Fibroblast of pulmonary artery (primary cell): Measurements from ENCODE around the gene DHRSX.
"Not testable (repeated sequence)": the region's sequence is repeated elsewhere in the genome, so short reads cannot be mapped to it uniquely, and the experiment has no call there.

ENCODE experiments used
- DNase-seq: peaks from one replicate; pipeline ENCODE4 v3.0.0-alpha.2; 2010; ENCODE audit warnings: low read depth
- H3K4me3 ChIP-seq: replicated peaks from 2 replicates; pipeline ENCODE4 v1.5.1; 2011; ENCODE audit warnings: low read depth, mild to moderate bottlenecking, control low read depth, low read length, moderate library complexity
- TF ChIP-seq, protein P1 (sequence below): IDR thresholded peaks from 2 replicates; pipeline ENCODE4 v1.5.1; 2011; ENCODE audit warnings: mild to moderate bottlenecking, control low read depth, low read length, inconsistent platforms; ENCODE audit errors: missing control alignments

Gene DHRSX

GRCh38 chrX:2463973-2464676 lies 36.7 kb downstream of the DHRSX start:
- TF ChIP-seq, protein P1, sequence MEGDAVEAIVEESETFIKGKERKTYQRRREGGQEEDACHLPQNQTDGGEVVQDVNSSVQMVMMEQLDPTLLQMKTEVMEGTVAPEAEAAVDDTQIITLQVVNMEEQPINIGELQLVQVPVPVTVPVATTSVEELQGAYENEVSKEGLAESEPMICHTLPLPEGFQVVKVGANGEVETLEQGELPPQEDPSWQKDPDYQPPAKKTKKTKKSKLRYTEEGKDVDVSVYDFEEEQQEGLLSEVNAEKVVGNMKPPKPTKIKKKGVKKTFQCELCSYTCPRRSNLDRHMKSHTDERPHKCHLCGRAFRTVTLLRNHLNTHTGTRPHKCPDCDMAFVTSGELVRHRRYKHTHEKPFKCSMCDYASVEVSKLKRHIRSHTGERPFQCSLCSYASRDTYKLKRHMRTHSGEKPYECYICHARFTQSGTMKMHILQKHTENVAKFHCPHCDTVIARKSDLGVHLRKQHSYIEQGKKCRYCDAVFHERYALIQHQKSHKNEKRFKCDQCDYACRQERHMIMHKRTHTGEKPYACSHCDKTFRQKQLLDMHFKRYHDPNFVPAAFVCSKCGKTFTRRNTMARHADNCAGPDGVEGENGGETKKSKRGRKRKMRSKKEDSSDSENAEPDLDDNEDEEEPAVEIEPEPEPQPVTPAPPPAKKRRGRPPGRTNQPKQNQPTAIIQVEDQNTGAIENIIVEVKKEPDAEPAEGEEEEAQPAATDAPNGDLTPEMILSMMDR = no peak
- DNase-seq = no peak
- no peak overlapping the region for H3K4me3 ChIP-seq

- DNase-seq = peak; percentile 70
- H3K4me3 ChIP-seq = not testable (repeated sequence)
Observed at GRCh38 chrX:2463481-2463880, 37.3 kb downstream of the DHRSX start.

- TF ChIP-seq, protein P1 = no peak
- no peak overlapping the region for H3K4me3 ChIP-seq
- peak; percentile 50 for DNase-seq
Observed at GRCh38 chrX:2462780-2463179, 38.0 kb downstream of the DHRSX start.

- TF ChIP-seq, protein P1 = no peak
- H3K4me3 ChIP-seq = no peak overlapping the region
- DNase-seq = no peak
Observed at GRCh38 chrX:2462074-2462473, 38.7 kb downstream of the DHRSX start.

GRCh38 chrX:2461711-2462016 lies 39.1 kb downstream of the DHRSX start:
- H3K4me3 ChIP-seq = no peak overlapping the region
- TF ChIP-seq, protein P1 = no peak
- DNase-seq = no peak

GRCh38 chrX:2460821-2461710 lies 39.7 kb downstream of the DHRSX start:
- DNase-seq, H3K4me3 ChIP-seq: not testable (repeated sequence)

GRCh38 chrX:2460048-2460447 lies 40.7 kb downstream of the DHRSX start:
- not testable (repeated sequence) for H3K4me3 ChIP-seq, DNase-seq

DNA sequence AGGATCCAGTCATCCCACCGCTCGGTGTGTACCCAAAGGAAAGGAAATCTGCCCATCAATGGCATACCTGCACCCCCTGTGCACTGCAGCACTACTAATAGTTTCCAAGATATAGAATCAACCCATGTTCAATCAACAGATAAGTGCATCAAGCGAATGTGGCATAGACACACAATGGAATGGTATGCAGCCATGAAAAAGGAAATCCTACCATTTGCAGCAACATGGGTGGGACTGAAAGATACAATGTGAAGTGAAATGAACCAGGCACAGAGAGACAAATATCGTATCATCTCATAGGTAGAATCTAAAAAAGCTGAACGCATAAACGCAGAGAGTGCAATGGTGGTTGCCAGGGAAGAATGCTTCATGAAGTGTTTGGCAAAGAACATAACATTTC lies 42.5 kb downstream of the DHRSX start:
- H3K4me3 ChIP-seq = no peak overlapping the region
- TF ChIP-seq, protein P1 = no peak
- DNase-seq = no peak
